GM12878 (cell line): ENCODE results near the gene ORM2. TPM values are rescaled to one million over a fixed set of nuclear protein-coding genes. Genes with fewer than 3 reads are reported as not detected.

Source experiments
- ATF7 ChIP-seq: fragments of 450-650 bp; IDR thresholded peaks from 2 replicates; pipeline ENCODE4 v1.6.1; 2016; ENCODE audit warnings: low read depth, mild to moderate bottlenecking
- BCL3 ChIP-seq: IDR thresholded peaks from 2 replicates; pipeline ENCODE4 v1.6.1; 2011; ENCODE audit warnings: borderline replicate concordance, low read depth, mild to moderate bottlenecking, moderate library complexity, low read length; ENCODE audit not compliant: insufficient read depth, poor library complexity, severe bottlenecking
- CTCF ChIP-seq, 3 experiments: IDR thresholded peaks in 2 of 3; conservative IDR thresholded peaks in 1 of 3; 2 replicates each; pipeline ENCODE4 v1.5.1; 2011; ENCODE audit warnings: low read depth in 3 of 3, low read length in 3 of 3, mild to moderate bottlenecking in 3 of 3, control low read depth in 2 of 3, moderate library complexity in 2 of 3, inconsistent platforms in 1 of 3, mixed read lengths in 1 of 3; ENCODE audit not compliant: control insufficient read depth in 2 of 3, insufficient read depth in 1 of 3; ENCODE audit errors: extremely low read depth in 1 of 3
- E2F8 ChIP-seq: fragments of 450-650 bp; IDR thresholded peaks from 2 replicates; pipeline ENCODE4 v1.6.1; 2018; ENCODE audit warnings: mild to moderate bottlenecking, low read depth, moderate library complexity; ENCODE audit not compliant: partially characterized antibody
- NR2C1 ChIP-seq: fragments of 450-650 bp; IDR thresholded peaks from 2 replicates; pipeline ENCODE4 v1.6.1; 2017; ENCODE audit warnings: antibody characterized with exemption, mild to moderate bottlenecking, moderate library complexity
- PAX8 ChIP-seq: fragments of 450-650 bp; IDR thresholded peaks from 2 replicates; pipeline ENCODE4 v1.6.1; 2017; ENCODE audit warnings: mild to moderate bottlenecking, moderate library complexity
- RAD51 ChIP-seq: fragments of 450-650 bp; IDR thresholded peaks from 2 replicates; pipeline ENCODE4 v1.6.1; 2016; ENCODE audit warnings: moderate library complexity, mild to moderate bottlenecking, inconsistent platforms
- WRNIP1 ChIP-seq: IDR thresholded peaks from 2 replicates; pipeline ENCODE4 v1.6.1; 2011; ENCODE audit warnings: low read depth, low read length, improper control_type of control experiment, borderline replicate concordance
- ZNF217 ChIP-seq: fragments of 450-650 bp; IDR thresholded peaks from 2 replicates; pipeline ENCODE4 v1.6.1; 2017; ENCODE audit warnings: antibody characterized with exemption, mild to moderate bottlenecking
- polyA plus RNA-seq, 11 experiments: library from polyadenylated mRNA; depleted of rRNA in 4 of 11; unstranded in 6 of 11; stranded (reverse) in 5 of 11; fragments of >200 nt; fragmentation: Nextera tagmentation in 4 of 11; fragmentation: Illumina TruSeq in 1 of 11; extraction: Ambion mirVana in 4 of 11; extraction: Trizol in 1 of 11; gene quantifications; 1 replicate in 1 of 11; 2 replicates in 10 of 11; pipeline versions ENCODE4 v1.2.1 to v1.2.3, GENCODE V29; 2011 to 2016; ENCODE audit warnings: inconsistent platforms in 2 of 11, missing spikeins in 2 of 11, low read depth in 1 of 11
- total RNA-seq, 4 experiments: library from RNA; depleted of rRNA in 3 of 4; stranded (reverse); fragments of >200 nt in 3 of 4; fragmentation: Illumina TruSeq in 1 of 4; extraction: Trizol in 1 of 4; gene quantifications; 2 replicates each; pipeline versions ENCODE4 v1.2.1 to v1.2.3, GENCODE V29; 2013 to 2021

The ORM2 gene
- total and polyA plus RNA-seq, 10 of the 15 experiments (the other 5 are each of a cell fraction or from before 2014, with no cell fraction given): 0.64 TPM; not detected in 9

GRCh38 chr9:114366334-114367128 is 36.9 kb downstream of the ORM2 start (continued):
- TF ChIP-seq CTCF (IDR thresholded peaks at IDR 0.05 in 2 of 3, conservative IDR thresholded peaks at IDR 0.05 in 1 of 3; ENCODE audit: control insufficient read depth in 2 of 3, extremely low read depth in 1 of 3, insufficient read depth in 1 of 3, low read depth in 3 of 3, low read length in 3 of 3) (no peak), WRNIP1 (no peak), ATF7 (peak; percentile 60; the same call in 1 of the 2 replicates), PAX8 (no peak), ZNF217 (peak; percentile 38; the same call in 1 of the 2 replicates), RAD51 (no peak; the same call in 1 of the 2 replicates), E2F8 (no peak), NR2C1 (no peak), BCL3 (no peak)
- TF ChIP-seq, all 136 proteins: peak for 35
